SIG-M5 treated with dmso at 0.1 percent for 504 hours (cell line): ENCODE measurements around the gene CDC45.
A peak's percentile ranks its signal among the peaks of the same experiment; 100 is the strongest.

Source experiments
- DNase-seq: peaks from one replicate; lab custom pipeline; 2025; ENCODE audit not compliant: unreplicated experiment; lab: John Stamatoyannopoulos, UW

Gene CDC45

DNA sequence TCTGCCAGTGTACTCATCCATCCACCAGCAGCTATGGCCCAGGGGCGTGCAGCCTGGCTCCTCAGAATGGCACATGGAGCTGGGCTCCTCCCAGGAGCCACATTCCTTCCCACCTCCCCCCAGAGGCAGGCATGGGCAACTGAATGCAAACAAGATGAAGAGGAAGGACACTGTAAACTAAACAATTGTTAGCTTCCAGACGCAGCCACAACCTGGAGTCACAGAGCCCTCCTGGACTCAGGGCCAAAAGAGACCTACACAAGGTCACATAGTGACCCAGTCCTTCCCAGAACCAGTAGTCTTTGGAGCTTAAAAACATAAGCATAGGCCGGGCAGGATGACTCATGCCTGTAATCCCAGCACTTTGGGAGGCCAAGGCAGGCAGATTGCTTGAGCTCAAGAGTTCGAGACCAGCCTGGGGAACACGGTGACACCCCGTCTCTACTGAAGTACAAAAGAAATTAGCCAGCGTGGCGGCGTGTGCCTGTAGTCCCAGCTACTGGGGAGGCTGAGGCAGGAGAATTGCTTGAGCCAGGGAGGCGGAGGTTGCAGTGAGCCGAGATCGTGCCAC is 75.2 kb downstream of the CDC45 start:
- DNase-seq = peak; percentile 22

DNA sequence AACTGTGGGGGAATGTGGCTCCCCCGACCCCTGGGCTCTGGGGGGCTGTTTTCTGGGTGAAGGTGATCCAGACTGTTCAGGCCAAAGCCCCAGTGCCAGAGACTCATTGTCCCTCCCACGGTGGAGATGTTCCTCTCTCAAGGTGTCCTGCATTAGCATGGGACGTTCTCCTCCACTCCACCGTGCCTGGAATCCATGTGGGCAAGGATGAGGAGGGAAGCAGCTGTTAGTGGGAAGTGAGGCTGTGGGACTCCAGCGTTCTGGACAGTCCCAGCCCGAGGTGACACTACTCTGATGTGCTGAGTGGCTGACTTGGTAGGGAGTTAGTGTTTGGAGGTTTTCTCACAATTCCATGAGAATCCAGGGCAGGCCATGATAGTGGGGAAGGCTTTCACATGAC is 75.9 kb downstream of the CDC45 start:
- no peak for DNase-seq

DNA sequence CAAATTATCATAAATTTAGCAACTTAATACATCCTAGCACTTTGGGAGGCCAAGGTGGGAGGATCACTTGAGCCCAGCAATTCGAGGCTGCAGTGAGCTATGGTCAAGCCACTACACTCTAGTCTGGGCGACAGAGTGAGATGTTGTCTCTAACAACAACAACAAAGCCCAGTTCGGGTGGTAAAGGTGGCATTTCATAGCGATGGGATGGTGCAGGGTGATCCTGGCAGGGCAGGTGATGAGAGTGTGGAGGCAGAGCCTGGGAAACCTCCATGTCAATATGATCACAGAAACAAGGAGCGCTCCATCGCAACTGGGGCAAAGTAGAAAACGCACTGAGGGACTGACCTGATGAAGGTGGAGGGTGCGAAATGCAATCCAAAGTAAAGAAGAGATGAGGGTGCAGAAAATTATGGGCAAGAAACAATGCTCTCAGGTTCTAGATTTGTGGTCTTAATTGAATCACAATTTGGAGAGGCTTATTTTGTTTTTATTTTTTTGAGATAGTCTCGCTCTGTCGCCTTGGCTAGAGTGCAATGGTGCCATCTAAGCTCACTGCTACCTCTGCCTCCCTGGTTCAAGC is 77.3 kb downstream of the CDC45 start:
- no peak for DNase-seq

DNA sequence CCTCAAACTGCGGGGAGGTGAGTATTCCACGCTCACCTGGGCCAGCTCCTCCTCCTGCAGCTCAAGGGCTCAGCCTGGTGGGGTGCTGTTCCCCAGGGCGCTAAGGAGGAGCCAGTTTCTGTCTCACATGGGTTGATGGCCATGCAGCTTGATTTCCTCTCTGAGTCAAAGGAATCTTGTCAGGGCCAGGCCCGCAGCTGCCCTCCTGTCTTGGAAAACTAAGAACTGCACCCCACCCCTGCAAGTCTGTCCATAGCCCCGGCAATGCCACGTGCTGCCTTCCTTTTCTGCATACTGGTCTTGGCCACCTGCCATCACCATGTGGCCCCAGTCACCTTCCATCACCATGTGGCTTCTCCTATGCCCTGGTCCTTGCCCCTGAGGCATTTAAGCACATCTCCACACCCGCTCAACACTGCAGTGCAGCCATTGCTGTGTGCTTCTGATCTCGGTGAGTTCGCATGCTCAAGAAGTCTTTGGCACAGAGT is 79.6 kb downstream of the CDC45 start:
- DNase-seq = no peak

DNA sequence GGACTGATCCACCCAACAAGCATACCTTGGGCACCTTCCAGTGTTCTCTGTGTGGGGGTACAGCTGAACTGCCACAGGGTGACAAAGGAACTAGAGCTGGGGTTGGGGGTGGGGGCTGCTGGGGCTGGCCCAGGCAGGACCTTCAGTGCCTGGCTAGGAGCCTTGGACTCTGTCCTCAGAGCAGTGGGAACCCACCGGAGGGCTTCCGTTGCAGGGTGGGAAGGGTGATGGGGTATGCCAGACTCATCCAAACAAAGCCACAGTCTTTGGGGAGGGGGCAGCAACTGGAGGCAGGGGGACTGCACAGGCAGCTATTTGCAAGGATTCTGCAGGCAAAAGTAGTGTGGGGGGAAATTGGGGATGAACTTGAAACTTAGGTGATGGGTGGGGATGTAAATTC is 80.2 kb downstream of the CDC45 start:
- DNase-seq = no peak

DNA sequence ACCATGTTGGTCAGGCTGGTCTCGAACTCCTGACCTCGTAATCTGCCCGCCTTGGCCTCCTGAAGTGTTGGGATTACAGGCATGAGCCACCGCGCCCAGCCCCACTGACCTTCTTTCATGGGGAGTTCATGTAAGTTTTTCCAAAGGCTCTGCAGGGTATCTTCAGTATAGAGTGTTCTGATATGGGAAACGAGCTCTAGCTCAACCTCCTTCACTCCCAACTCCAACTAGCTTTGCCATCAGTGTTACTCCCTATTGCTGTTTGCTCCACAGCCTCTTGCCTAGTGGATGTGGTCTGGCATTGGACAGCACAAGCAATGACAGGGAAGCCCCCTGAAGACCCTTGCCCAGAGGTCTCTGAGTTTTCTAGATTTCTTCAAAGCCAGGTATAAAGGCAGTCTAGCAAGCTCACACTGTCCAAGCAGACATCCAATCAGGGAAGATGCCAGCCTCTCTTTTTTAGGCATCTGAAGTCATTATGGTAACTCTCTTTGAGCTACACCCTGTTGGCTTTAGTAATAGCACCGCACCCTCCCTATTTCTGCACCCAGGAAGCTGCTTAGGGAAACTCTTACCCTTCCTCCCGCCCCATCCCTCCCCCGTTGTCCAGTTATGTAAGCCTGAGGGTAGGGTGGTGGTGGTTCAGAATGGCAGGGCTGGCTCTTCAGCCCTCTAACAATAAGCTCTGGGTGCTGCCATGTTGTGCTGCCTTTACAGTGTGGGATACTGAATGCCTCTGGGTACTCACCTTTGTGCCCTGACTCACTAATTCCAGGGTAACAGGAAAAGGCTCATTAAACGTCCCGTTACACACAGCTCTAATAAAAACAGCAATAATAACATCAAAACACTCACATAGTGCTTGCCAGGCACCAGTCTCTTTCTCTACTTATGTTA is 85.9 kb downstream of the CDC45 start:
- DNase-seq = peak; percentile 69

DNA sequence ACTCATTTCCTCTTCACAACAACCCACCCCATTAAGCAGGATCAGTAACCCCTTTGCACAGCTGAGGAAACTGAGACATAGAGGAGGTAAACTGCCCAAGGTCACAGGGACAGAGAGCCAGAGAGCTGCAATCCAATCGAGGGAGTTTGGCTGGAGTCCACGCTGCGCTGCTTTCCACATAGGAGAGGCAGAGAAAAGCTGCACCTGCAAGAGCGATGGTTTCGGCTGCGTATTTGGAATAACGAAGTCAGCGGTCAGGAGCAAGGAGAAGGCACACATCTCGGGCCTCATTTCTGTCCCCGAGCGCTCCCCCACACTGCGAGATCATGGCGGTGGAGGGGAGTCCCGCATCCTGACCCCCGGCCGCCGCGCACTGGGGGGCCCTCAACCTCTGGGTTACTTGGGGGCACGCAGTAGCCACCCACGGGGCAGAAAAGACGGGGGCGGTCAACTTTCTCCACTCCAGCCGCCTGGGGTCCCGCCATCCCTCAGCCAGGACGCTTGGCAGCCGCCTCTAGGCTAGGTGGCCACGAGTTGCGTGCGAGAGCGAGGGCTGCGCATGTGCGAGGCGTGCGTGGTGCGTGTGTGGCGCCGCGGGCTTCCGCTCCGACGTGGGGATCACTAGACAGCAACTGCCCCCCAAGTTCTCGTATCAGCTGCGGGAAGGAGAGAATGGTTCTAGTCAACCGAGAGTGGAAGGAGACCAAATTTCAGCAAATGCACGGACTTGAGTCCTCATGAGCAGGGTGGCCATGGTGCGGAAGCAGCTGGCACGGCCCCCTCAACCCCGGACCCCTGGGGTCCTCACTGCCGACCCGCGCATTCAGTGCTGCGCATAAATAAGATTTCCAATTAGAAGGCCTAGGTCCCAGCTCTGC is 86.8 kb downstream of the CDC45 start:
- DNase-seq = no peak

DNA sequence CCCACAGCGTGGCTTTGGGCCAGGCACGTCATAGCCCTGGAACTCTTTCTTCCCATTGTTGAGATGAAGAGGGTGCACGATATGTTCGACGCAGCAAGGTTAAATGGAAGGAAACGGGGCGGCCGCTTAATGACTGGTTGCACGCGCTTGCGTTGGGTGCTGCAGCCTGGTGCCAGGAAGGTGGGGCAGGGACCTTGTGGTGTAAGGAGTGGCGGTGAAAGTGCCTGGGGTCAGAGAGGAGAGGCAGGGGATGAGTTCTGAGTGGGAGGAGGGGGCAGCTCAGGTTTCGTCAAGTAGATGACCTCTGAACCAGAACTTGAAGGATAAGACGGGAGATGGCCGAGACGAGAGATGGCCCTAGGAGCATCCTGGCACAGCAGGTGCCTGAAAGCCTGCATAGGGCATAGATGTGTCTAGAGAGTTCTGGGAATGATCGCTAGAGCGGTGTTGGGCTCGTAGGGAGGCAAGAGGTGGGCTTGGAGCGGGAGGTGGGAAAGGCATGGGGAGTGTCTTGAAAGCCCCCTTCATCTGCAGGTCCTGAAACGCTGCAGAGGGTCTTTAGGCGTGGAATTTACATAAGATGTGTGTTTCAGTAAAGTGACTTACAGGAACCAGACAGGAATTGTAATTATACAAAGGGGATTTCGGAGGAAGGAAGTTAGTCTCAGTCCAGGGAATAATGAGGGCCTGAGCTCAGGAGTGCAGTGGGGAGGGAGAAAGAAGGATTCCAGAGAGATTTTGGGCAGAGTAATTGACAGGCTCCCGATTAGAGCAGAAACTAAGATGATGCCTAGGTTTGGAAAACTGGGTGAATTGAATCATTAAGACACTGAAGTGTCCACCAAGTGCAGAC is 87.7 kb downstream of the CDC45 start:
- no peak for DNase-seq

DNA sequence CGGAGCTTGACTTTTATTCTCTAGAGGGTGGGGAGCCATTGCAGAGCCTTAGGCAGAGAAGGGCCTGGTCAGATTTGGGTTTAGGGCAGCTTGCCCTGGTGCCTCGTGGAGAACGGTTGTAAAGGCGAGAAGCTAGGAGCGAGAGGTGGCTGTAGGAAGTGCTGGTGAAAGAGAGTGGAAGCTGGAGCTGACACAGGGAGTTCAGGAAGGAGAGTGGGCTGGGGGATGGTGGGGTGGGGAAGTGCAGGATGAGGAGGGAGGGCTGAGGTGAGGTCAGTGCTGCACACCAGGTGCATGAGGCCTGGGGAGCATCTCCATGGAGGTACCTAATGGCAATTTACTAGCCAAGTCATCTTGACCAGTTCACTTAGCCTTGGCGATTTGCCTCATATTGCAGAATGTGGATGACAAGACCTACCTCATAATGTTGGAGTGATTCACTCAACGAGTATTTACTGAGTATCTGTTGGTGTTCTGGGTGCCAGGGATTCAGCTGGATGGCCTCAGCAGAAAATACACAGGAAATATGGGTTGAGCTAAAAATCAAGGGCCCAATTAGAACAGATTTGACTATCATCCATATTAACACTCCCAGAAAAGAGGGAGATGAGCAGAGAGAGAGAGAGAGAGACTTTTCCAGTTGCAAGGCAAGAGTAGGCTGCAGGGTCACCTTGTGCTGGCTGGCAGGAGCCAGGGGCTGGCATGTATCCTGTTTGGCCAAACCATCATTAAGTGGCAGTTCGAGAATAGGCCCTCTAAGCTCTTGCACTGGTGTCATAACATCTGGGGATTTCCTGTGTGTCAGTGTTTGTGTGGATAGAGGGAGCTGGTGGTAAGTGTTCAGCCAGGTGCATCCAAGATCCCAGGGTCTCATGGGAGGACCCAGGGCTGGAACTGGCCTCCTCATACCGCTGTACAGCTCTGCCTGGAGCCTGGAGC is 88.9 kb downstream of the CDC45 start:
- DNase-seq = no peak

DNA sequence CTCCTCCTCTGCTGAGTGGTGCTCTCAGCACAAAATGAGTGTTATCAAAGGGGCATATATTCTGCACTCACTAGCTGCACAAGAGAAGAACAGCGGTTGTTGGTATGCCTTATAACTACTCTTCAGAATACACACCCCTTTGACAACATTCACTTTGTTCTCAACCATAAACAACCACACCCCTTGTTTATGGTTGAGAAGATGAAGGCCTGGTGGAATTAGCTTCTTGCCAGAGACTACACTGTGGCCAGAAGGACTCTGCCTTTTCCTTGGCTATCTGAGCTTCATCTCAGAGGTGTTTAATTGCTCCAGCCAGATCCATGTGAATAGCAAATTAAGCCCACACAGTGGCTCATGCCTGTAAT is 89.5 kb downstream of the CDC45 start:
- no peak for DNase-seq

DNA sequence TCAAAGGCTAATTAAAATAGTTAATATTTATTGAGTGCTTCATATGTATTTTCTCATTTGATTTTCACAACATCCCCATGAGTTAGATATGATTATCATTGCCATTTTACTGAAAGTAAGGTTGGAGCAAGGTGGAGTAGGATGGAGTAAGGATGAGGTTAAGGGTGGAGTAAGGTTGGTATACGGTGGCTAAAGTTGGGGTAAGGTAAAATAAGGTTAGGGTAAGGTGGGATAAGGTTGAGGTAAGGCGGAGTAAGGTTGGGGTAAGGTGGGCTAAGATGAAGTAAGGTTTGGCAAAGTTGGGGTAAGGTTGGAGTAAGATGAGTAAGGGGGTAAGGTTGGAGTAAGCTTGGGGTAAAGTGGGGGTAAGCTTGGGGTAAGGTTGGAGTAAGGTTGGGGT is 90.3 kb downstream of the CDC45 start:
- DNase-seq = no peak
